GM23338 (cell line): ENCODE data around the gene COL25A1. TPM values are rescaled to one million over a fixed set of nuclear protein-coding genes. Genes with fewer than 3 reads are reported as not detected.

Experiments
- ATAC-seq: fragments of 200-7000 bp; cut with Tn5 transposase; 3 replicates; pipeline ENCODE4 v1.9.1; 2020
- DNase-seq: peaks from one replicate; pipeline ENCODE4 v3.0.0-alpha.2; 2015; ENCODE audit warnings: low spot score
- H2AFZ ChIP-seq: fragments of 200-600 bp; sonication (generic); 2 replicates; pipeline ENCODE4 v1.8.0; 2016; ENCODE audit warnings: antibody characterized with exemption, mild to moderate bottlenecking, moderate library complexity
- H3F3A ChIP-seq: fragments of 200-600 bp; sonication (generic); replicated peaks from 2 replicates; pipeline ENCODE4 v1.8.0; 2017; ENCODE audit warnings: antibody characterized with exemption, mixed run types, low read depth
- H3K27ac ChIP-seq: fragments of 200-600 bp; sonication (generic); 2 replicates; pipeline ENCODE4 v1.6.1; 2016; ENCODE audit warnings: low read depth
- H3K27me3 ChIP-seq: fragments of 200-600 bp; sonication (generic); 2 replicates; pipeline ENCODE4 v1.8.0; 2016; ENCODE audit warnings: mild to moderate bottlenecking, mixed run types, moderate library complexity; ENCODE audit not compliant: insufficient read depth
- H3K36me3 ChIP-seq: fragments of 200-600 bp; sonication (generic); 2 replicates; pipeline ENCODE4 v1.8.0; 2016; ENCODE audit warnings: mild to moderate bottlenecking; ENCODE audit not compliant: insufficient read depth
- H3K4me1 ChIP-seq: fragments of 200-600 bp; sonication (generic); 2 replicates; pipeline ENCODE4 v1.8.0; 2016; ENCODE audit warnings: mild to moderate bottlenecking, moderate library complexity; ENCODE audit not compliant: insufficient read depth
- H3K4me2 ChIP-seq: fragments of 200-600 bp; sonication (generic); 2 replicates; pipeline ENCODE4 v1.7.1; 2017; ENCODE audit warnings: mixed run types
- H3K4me3 ChIP-seq: fragments of 200-600 bp; sonication (generic); 2 replicates; pipeline ENCODE4 v1.6.1; 2016; ENCODE audit warnings: mixed run types
- H3K79me2 ChIP-seq: fragments of 200-600 bp; sonication (generic); replicated peaks from 2 replicates; pipeline ENCODE4 v1.8.0; 2017; ENCODE audit warnings: mild to moderate bottlenecking; ENCODE audit not compliant: insufficient read depth
- H3K9me2 ChIP-seq: fragments of 200-600 bp; sonication (generic); 2 replicates; pipeline ENCODE4 v1.8.0; 2017; ENCODE audit not compliant: insufficient read depth
- H4K20me1 ChIP-seq: fragments of 200-600 bp; sonication (generic); replicated peaks from 2 replicates; pipeline ENCODE4 v1.8.0; 2017; ENCODE audit warnings: mild to moderate bottlenecking; ENCODE audit not compliant: insufficient read depth
- H3K27ac Mint-ChIP-seq: 2 replicates; pipeline ENCODE4 v1.8.0; 2020; ENCODE audit warnings: inconsistent platforms, mild to moderate bottlenecking, moderate library complexity, mixed read lengths
- H3K27me3 Mint-ChIP-seq: 3 replicates; pipeline ENCODE4 v1.8.0; 2022; ENCODE audit warnings: low read depth, mild to moderate bottlenecking, moderate library complexity, mixed read lengths, inconsistent platforms; ENCODE audit not compliant: insufficient read depth, poor library complexity
- H3K36me3 Mint-ChIP-seq: 3 replicates; pipeline ENCODE4 v1.8.0; 2021; ENCODE audit warnings: low read depth, mild to moderate bottlenecking, inconsistent platforms, moderate library complexity, mixed read lengths
- H3K4me1 Mint-ChIP-seq: 3 replicates; pipeline ENCODE4 v1.8.0; 2020; ENCODE audit warnings: mild to moderate bottlenecking, inconsistent platforms, mixed read lengths
- H3K4me3 Mint-ChIP-seq: 3 replicates; pipeline ENCODE4 v1.8.0; 2021; ENCODE audit warnings: moderate library complexity, mild to moderate bottlenecking, inconsistent platforms, mixed read lengths
- H3K9me3 Mint-ChIP-seq: 3 replicates; pipeline ENCODE4 v1.8.0; 2020; ENCODE audit warnings: moderate library complexity, mild to moderate bottlenecking, inconsistent platforms, mixed read lengths
- CREB1 ChIP-seq: fragments of 250-450 bp; sonication (Bioruptor Pico); IDR thresholded peaks from 2 replicates; pipeline ENCODE4 v1.5.0; 2020; ENCODE audit warnings: low read depth, mild to moderate bottlenecking, moderate library complexity
- EZH2 ChIP-seq: fragments of 200-600 bp; sonication (generic); IDR thresholded peaks from one replicate; pipeline ENCODE4 v1.8.0; 2017; ENCODE audit warnings: antibody characterized with exemption, mild to moderate bottlenecking, low read depth; ENCODE audit not compliant: unreplicated experiment
- EZH2phosphoT487 ChIP-seq: fragments of 200-600 bp; sonication (generic); IDR thresholded peaks from one replicate; pipeline ENCODE4 v1.8.1; 2018; ENCODE audit warnings: antibody characterized with exemption; ENCODE audit not compliant: unreplicated experiment
- JUNB ChIP-seq: IDR thresholded peaks from one replicate; pipeline ENCODE4 v1.6.1; 2016; ENCODE audit warnings: antibody characterized with exemption; ENCODE audit not compliant: unreplicated experiment
- NANOG ChIP-seq: IDR thresholded peaks from 2 replicates; pipeline ENCODE4 v1.6.1; 2016; ENCODE audit warnings: antibody characterized with exemption, borderline replicate concordance
- POLR2AphosphoS5 ChIP-seq: IDR thresholded peaks from 2 replicates; pipeline ENCODE4 v1.6.1; 2016; ENCODE audit warnings: antibody characterized with exemption, low read depth
- REST ChIP-seq: IDR thresholded peaks from one replicate; pipeline ENCODE4 v1.6.1; 2018; ENCODE audit warnings: antibody characterized with exemption; ENCODE audit not compliant: unreplicated experiment
- STAT1 ChIP-seq: IDR thresholded peaks from one replicate; pipeline ENCODE4 v1.6.1; 2016; ENCODE audit warnings: antibody characterized with exemption; ENCODE audit not compliant: unreplicated experiment
- ZNF114 ChIP-seq: fragments of 250-450 bp; sonication (Bioruptor Pico); IDR thresholded peaks from 2 replicates; pipeline ENCODE4 v1.5.0; 2020; ENCODE audit warnings: mild to moderate bottlenecking, moderate library complexity
- ZNF331 ChIP-seq: fragments of 250-450 bp; sonication (Bioruptor Pico); IDR thresholded peaks from 2 replicates; pipeline ENCODE4 v1.5.0; 2020; ENCODE audit warnings: low read depth, mild to moderate bottlenecking, moderate library complexity
- ZNF462 ChIP-seq: fragments of 250-450 bp; sonication (Bioruptor Pico); IDR thresholded peaks from 2 replicates; pipeline ENCODE4 v1.5.0; 2020; ENCODE audit warnings: mild to moderate bottlenecking, moderate library complexity
- polyA plus RNA-seq: library from polyadenylated mRNA; unstranded; fragments of >200 nt; fragmentation: Nextera tagmentation; extraction: Ambion mirVana; gene quantifications from 2 replicates; pipeline ENCODE4 v1.2.1, GENCODE V29; 2016
- total RNA-seq: library from RNA; depleted of rRNA; stranded (reverse); fragments of >200 nt; shearing (Covaris generic); gene quantifications from 2 replicates; pipeline ENCODE4 v1.2.3, GENCODE V29; 2014
- TF ChIP-seq, protein P1 (sequence below): IDR thresholded peaks from 2 replicates; pipeline ENCODE4 v1.6.1; 2016; ENCODE audit warnings: antibody characterized with exemption

The COL25A1 gene
- total and polyA plus RNA-seq, 2 experiments from 2014 or later = 3.9 to 5.6 TPM

- Mint-ChIP-seq H3K27ac (no peak overlapping the region), H3K27me3 (peaks cover 1% of the 10 kb centered on the region), H3K4me1 (no peaks in the 10 kb centered on the region), H3K9me3 (no peaks in the 10 kb centered on the region), H3K4me3 (no peak overlapping the region), H3K36me3 (no peaks in the 10 kb centered on the region)
- H3K4me2 ChIP-seq = no peak overlapping the region
- H3K27ac ChIP-seq = no peak overlapping the region
- H3F3A ChIP-seq = no peaks in the 10 kb centered on the region
- H4K20me1 ChIP-seq = no peaks in the 10 kb centered on the region
- ATAC-seq (no peak), DNase-seq (no peak)
- no peaks in the 10 kb centered on the region for H3K27me3 ChIP-seq
- no peaks in the 10 kb centered on the region for H3K4me1 ChIP-seq
- no peak overlapping the region for H3K4me3 ChIP-seq
- no peaks in the 10 kb centered on the region for H3K79me2 ChIP-seq
- TF ChIP-seq JUNB = no peak
- no peak for TF ChIP-seq ZNF331
- no peak for TF ChIP-seq CREB1 (CRISPR knock-in tag)
- no peak for TF ChIP-seq EZH2
- no peak for TF ChIP-seq ZNF114 (CRISPR knock-in tag)
- no peak overlapping the region for H2AFZ ChIP-seq
- no peaks in the 10 kb centered on the region for H3K9me2 ChIP-seq
- no peaks in the 10 kb centered on the region for H3K36me3 ChIP-seq
Observed at GRCh38 chr4:109199585-109199984, 102.9 kb downstream of the COL25A1 start.

- DNase-seq = no peak
- Histone ChIP-seq H3K36me3 (no peaks in the 10 kb centered on the region), H3K4me1 (no peaks in the 10 kb centered on the region), H4K20me1 (no peaks in the 10 kb centered on the region), H3K4me2 (no peak overlapping the region), H3F3A (no peaks in the 10 kb centered on the region), H3K79me2 (no peaks in the 10 kb centered on the region), H3K9me2 (no peaks in the 10 kb centered on the region), H2AFZ (no peak overlapping the region), H3K4me3 (no peak overlapping the region), H3K27ac (no peak overlapping the region), H3K27me3 (no peaks in the 10 kb centered on the region)
- Mint-ChIP-seq H3K4me1 (peaks cover 6% of the 10 kb centered on the region; the same call in 2 of the 3 replicates), H3K4me3 (no peak overlapping the region), H3K27ac (no peak overlapping the region), H3K36me3 (no peaks in the 10 kb centered on the region), H3K9me3 (no peaks in the 10 kb centered on the region), H3K27me3 (peaks cover 1% of the 10 kb centered on the region)
- ATAC-seq = no peak
- TF ChIP-seq REST = no peak
- no peak for TF ChIP-seq EZH2phosphoT487
- TF ChIP-seq NANOG = no peak
- no peak for TF ChIP-seq JUNB
- no peak for TF ChIP-seq ZNF114 (CRISPR knock-in tag)
- TF ChIP-seq ZNF331 = no peak
- no peak for TF ChIP-seq POLR2AphosphoS5
- TF ChIP-seq ZNF462 (CRISPR knock-in tag) = no peak
- no peak for TF ChIP-seq CREB1 (CRISPR knock-in tag)
- TF ChIP-seq STAT1 = no peak
- no peak for TF ChIP-seq EZH2
- TF ChIP-seq, protein P1, sequence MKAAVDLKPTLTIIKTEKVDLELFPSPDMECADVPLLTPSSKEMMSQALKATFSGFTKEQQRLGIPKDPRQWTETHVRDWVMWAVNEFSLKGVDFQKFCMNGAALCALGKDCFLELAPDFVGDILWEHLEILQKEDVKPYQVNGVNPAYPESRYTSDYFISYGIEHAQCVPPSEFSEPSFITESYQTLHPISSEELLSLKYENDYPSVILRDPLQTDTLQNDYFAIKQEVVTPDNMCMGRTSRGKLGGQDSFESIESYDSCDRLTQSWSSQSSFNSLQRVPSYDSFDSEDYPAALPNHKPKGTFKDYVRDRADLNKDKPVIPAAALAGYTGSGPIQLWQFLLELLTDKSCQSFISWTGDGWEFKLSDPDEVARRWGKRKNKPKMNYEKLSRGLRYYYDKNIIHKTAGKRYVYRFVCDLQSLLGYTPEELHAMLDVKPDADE = no peak
Observed at GRCh38 chr4:109195646-109196045, 106.8 kb downstream of the COL25A1 start.
